Measurements from ENCODE around the gene DUOX1.

GRCh38 chr15:45157974-45158373 lies 28.2 kb downstream of the DUOX1 start:
- no peak for TF ChIP-seq CTCF (IDR thresholded peaks at IDR 0.05 in 2 of 3, conservative IDR thresholded peaks at IDR 0.05 in 1 of 3; ENCODE audit: borderline replicate concordance in 1 of 3, insufficient read depth in 1 of 3, low read depth in 2 of 3, low read length in 2 of 3)
- no peak for TF ChIP-seq REST (IDR thresholded peaks at IDR 0.05; ENCODE audit: low read depth)
- no peak for TF ChIP-seq POLR2A (IDR thresholded peaks at IDR 0.05; ENCODE audit: borderline replicate concordance, extremely low read depth, insufficient read depth, insufficient read length)
- no peak for TF ChIP-seq MAX (IDR thresholded peaks at IDR 0.05)
- no peak for TF ChIP-seq CBX3 (IDR thresholded peaks at IDR 0.05; ENCODE audit: low read depth)
- no peak for TF ChIP-seq ZFX (IDR thresholded peaks at IDR 0.05)
- TF ChIP-seq YY1 (IDR thresholded peaks at IDR 0.05; ENCODE audit: extremely low read depth, insufficient replicate concordance, low read depth, low read length): no peak
- no peak for TF ChIP-seq ATF3 (IDR thresholded peaks at IDR 0.05)
- TF ChIP-seq POLR2AphosphoS5 (IDR thresholded peaks at IDR 0.05; ENCODE audit: low read depth, low read length): no peak

All from HCT116 (cell line).